ENCODE measurements around the gene FRMD1. TPM values are rescaled to one million over a fixed set of nuclear protein-coding genes. Genes with fewer than 3 reads are reported as not detected.

The FRMD1 gene
- total and polyA plus RNA-seq, 12 donors = 0.12 to 1.3 (median 0.21) TPM; not detected in 4

GRCh38 chr6:168090064-168090690, 11.2 kb upstream of the FRMD1 start:
- ATAC-seq = no peak
- H3K27me3 ChIP-seq = no peaks in the 10 kb centered on the region

GRCh38 chr6:168089186-168090063, 10.4 kb upstream of the FRMD1 start:
- no peak overlapping the region for H3K27ac ChIP-seq
- H3K9me3 ChIP-seq = peaks cover 0 to 8% (median 0%) of the 10 kb centered on the region in 11 donors
- no peaks in the 10 kb centered on the region for H3K27me3 ChIP-seq
- DNase-seq (no peak), ATAC-seq (no peak)
- peaks cover 0 to 20% (median 12%) of the 10 kb centered on the region in 9 donors for H3K4me1 ChIP-seq
- no peaks in the 10 kb centered on the region for H3K36me3 ChIP-seq
- no peak overlapping the region for H3K4me3 ChIP-seq
- WGBS, 2 donors = 88 to 93% methylated on average over 34 of the region's 34 CpGs
- intact Hi-C loops (cut with DNase I) = no loop called here
- TF ChIP-seq, protein P1, sequence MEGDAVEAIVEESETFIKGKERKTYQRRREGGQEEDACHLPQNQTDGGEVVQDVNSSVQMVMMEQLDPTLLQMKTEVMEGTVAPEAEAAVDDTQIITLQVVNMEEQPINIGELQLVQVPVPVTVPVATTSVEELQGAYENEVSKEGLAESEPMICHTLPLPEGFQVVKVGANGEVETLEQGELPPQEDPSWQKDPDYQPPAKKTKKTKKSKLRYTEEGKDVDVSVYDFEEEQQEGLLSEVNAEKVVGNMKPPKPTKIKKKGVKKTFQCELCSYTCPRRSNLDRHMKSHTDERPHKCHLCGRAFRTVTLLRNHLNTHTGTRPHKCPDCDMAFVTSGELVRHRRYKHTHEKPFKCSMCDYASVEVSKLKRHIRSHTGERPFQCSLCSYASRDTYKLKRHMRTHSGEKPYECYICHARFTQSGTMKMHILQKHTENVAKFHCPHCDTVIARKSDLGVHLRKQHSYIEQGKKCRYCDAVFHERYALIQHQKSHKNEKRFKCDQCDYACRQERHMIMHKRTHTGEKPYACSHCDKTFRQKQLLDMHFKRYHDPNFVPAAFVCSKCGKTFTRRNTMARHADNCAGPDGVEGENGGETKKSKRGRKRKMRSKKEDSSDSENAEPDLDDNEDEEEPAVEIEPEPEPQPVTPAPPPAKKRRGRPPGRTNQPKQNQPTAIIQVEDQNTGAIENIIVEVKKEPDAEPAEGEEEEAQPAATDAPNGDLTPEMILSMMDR (IDR thresholded peaks at IDR 0.05) = no peak

More at GRCh38 chr6:168090064-168090690, 11.2 kb upstream of the FRMD1 start:
- 76 to 77% methylated on average over 16 of the region's 16 CpGs for WGBS, 2 donors
- intact Hi-C loops (cut with DNase I) = no loop called here
- Histone ChIP-seq H3K36me3 (no peaks in the 10 kb centered on the region), H3K27ac (no peak overlapping the region), H3K9me3 (peaks cover 0 to 8% (median 0%) of the 10 kb centered on the region in 11 donors), H3K4me3 (no peak overlapping the region), H3K4me1 (peaks cover 0 to 20% (median 12%) of the 10 kb centered on the region in 9 donors)
- TF ChIP-seq, protein P1 (IDR thresholded peaks at IDR 0.05) = no peak
- no peak for DNase-seq

GRCh38 chr6:168088161-168089053, 9.4 kb upstream of the FRMD1 start:
- DNase-seq (peak in 1 of 2 donors; percentile 48), ATAC-seq (peak in 7 of 8 donors; percentile 37 to 77 (median 54))
- no peaks in the 10 kb centered on the region for H3K27me3 ChIP-seq
- intact Hi-C loops (cut with DNase I) = no loop called here
- WGBS, 2 donors = 42 to 55% methylated on average over 20 of the region's 20 CpGs
- H3K27ac ChIP-seq = peak overlapping the region in 2 of 10 donors; percentile 4 to 25
- H3K36me3 ChIP-seq = no peaks in the 10 kb centered on the region
- peaks cover 0 to 17% (median 12%) of the 10 kb centered on the region in 9 donors for H3K4me1 ChIP-seq
- TF ChIP-seq, protein P1 (IDR thresholded peaks at IDR 0.05) = no peak
- peaks cover 0 to 8% (median 0%) of the 10 kb centered on the region in 11 donors for H3K9me3 ChIP-seq
- H3K4me3 ChIP-seq = no peak overlapping the region

All from heart right ventricle (tissue), 16 donors.